ENCODE results near the gene EPB41L2.
A peak's percentile ranks its signal among the peaks of the same experiment; 100 is the strongest.

The EPB41L2 gene

DNA sequence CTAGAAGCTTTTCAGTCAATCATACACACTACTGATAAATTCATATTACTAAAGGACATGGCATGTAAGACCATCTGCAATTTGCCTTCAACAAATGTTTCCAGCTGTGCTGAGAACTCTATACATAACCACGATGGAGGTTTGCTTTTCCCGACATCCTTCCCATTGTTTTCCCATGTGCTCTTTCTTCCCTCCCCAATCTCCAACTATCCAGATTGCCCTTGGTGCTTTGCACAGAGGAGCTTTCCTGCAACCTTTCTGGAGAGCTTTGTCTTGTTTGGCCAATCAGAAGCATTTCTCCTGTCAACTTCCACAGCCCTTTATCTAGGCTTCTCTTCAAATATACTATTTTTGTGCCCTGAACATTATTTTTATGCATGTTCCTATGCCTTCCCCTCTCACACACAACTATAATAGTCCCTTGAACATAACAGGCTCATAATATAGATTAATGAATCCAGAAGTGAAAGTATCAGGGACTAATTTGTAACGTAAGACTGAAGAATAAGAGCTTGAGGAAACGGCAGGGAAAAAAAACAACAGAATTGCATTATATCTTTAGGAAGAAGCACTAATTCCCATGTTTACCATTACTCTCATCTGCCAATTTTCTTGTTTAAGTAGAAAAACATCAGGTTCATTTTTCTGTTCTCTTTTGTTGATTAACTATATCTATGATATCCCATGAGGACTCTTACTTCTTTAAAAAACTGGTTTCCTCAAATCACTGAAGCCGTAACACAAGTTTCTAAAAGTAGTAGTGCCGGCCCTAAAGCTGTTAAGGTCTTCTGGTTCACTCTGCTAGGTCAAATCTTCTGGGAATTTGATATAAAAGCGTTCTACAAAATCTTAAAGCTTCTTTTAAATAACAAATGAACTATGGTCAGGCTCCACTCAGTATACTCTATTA lies 215.8 kb downstream of the EPB41L2 start:
- DNase-seq (ENCODE audit: low read depth) = no peak
- H3K4me3 ChIP-seq (ENCODE audit: low read depth, low read length) = no peak overlapping the region
- TF ChIP-seq, protein P1, sequence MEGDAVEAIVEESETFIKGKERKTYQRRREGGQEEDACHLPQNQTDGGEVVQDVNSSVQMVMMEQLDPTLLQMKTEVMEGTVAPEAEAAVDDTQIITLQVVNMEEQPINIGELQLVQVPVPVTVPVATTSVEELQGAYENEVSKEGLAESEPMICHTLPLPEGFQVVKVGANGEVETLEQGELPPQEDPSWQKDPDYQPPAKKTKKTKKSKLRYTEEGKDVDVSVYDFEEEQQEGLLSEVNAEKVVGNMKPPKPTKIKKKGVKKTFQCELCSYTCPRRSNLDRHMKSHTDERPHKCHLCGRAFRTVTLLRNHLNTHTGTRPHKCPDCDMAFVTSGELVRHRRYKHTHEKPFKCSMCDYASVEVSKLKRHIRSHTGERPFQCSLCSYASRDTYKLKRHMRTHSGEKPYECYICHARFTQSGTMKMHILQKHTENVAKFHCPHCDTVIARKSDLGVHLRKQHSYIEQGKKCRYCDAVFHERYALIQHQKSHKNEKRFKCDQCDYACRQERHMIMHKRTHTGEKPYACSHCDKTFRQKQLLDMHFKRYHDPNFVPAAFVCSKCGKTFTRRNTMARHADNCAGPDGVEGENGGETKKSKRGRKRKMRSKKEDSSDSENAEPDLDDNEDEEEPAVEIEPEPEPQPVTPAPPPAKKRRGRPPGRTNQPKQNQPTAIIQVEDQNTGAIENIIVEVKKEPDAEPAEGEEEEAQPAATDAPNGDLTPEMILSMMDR (IDR thresholded peaks at IDR 0.05; ENCODE audit: low read depth, low read length, missing control alignments) = no peak

DNA sequence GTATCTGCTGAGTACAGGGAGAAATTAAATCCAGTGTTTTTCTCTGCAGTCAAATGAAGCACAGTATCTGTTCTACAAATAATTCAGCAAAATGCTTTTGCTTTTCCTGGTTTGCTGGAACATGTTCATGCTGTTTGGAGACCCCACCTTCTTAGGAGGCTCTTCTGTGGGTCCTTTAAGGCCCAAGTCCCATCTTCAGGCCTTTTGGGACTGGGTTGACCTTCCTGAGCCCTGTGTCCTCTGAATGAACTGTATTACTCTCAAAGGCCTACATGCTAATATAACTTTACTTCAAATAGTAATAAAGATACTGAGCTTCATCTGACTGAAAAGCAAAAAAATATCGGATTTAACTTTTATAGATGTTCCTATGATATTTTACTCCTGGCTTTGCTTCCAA lies 216.5 kb downstream of the EPB41L2 start:
- TF ChIP-seq, protein P1 (IDR thresholded peaks at IDR 0.05; ENCODE audit: low read depth, low read length, missing control alignments) = no peak
- H3K4me3 ChIP-seq (ENCODE audit: low read depth, low read length) = no peak overlapping the region
- no peak for DNase-seq (ENCODE audit: low read depth)

- no peak for DNase-seq (ENCODE audit: low read depth)
- TF ChIP-seq, protein P1 (IDR thresholded peaks at IDR 0.05; ENCODE audit: low read depth, low read length, missing control alignments) = peak; percentile 33
- H3K4me3 ChIP-seq (ENCODE audit: low read depth, low read length) = no peak overlapping the region
Observed at GRCh38 chr6:130843575-130844320, 219.3 kb downstream of the EPB41L2 start.

GRCh38 chr6:130841128-130841728 lies 221.8 kb downstream of the EPB41L2 start:
- TF ChIP-seq, protein P1 (IDR thresholded peaks at IDR 0.05; ENCODE audit: low read depth, low read length, missing control alignments) = no peak
- no peak overlapping the region for H3K4me3 ChIP-seq (ENCODE audit: low read depth, low read length)
- no peak for DNase-seq (ENCODE audit: low read depth)

DNA sequence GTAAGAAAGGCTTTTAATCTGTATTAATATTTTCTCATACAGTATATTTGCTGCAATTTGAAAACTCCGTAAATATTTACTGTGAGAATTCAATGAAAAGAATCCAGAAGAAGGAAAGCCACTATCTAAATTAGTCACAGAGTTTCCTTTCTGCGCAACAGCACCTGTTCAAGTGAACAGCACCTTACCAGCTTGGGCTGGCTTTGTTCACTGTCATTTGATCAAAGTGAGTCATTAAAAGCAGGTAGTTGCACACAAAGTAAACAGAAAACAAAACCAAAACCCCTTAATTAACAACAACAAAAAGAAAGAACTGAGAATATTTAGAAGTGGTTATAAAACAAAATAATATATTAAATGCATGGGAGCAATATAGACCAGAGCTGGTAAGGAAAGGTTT lies 223.0 kb downstream of the EPB41L2 start:
- DNase-seq (ENCODE audit: low read depth) = no peak

GRCh38 chr6:130839379-130839778 lies 223.7 kb downstream of the EPB41L2 start:
- H3K4me3 ChIP-seq (ENCODE audit: low read depth, low read length) = no peak overlapping the region
- TF ChIP-seq, protein P1 (IDR thresholded peaks at IDR 0.05; ENCODE audit: low read depth, low read length, missing control alignments) = no peak
- DNase-seq (ENCODE audit: low read depth) = no peak

More for the DNA sequence above, 223.0 kb downstream of the EPB41L2 start:
- no peak overlapping the region for H3K4me3 ChIP-seq (ENCODE audit: low read depth, low read length)
- TF ChIP-seq, protein P1 (IDR thresholded peaks at IDR 0.05; ENCODE audit: low read depth, low read length, missing control alignments) = no peak
